ENCODE data around the gene SGSM2.
A peak's percentile ranks its signal among the peaks of the same experiment; 100 is the strongest.

The SGSM2 gene

GRCh38 chr17:2405247-2405926 lies 68.1 kb downstream of the SGSM2 start:
- peak in 6 of 11 experiments; percentile 52 to 91 (median 72); a peak in 8 of 22 replicates for TF ChIP-seq Cebpa-rat (IDR thresholded peaks at IDR 0.05)
- H3K9me3 ChIP-seq (replicated peaks in 1 of 11) = no peaks in the 10 kb centered on the region
- no peaks in the 10 kb centered on the region for H3K27me3 ChIP-seq
- peak overlapping the region in 9 of 10 experiments; percentile 4 to 55 (median 41); a peak in 12 of 20 replicates for H3K4me3 ChIP-seq
- peak overlapping the region; percentile 78 to 98 (median 94) for H3K4me2 ChIP-seq
- H3K9ac ChIP-seq = peak overlapping the region; percentile 3 to 99 (median 73); a peak in 20 of 22 replicates
- peaks cover 54 to 60% (median 58%) of the 10 kb centered on the region in 10 experiments for H3K4me1 ChIP-seq
- H4K20me1 ChIP-seq = peaks cover 0 to 3% (median 0%) of the 10 kb centered on the region in 11 experiments; a peak in 4 of 22 replicates
- H3K36me3 ChIP-seq = peaks cover 0 to 14% (median 0%) of the 10 kb centered on the region in 11 experiments; a peak in 8 of 22 replicates
- peak overlapping the region; percentile 23 to 98 (median 86); a peak in 21 of 22 replicates for H3K27ac ChIP-seq

GRCh38 chr17:2406271-2406902 lies 69.1 kb downstream of the SGSM2 start:
- Histone ChIP-seq H3K27me3 (no peaks in the 10 kb centered on the region), H3K4me3 (peak overlapping the region in 7 of 10 experiments; percentile 8 to 55 (median 36); a peak in 9 of 20 replicates), H4K20me1 (no peaks in the 10 kb centered on the region), H3K4me2 (peak overlapping the region; percentile 78 to 98 (median 94)), H3K27ac (peak overlapping the region; percentile 23 to 98 (median 86); a peak in 21 of 22 replicates), H3K9me3 (replicated peaks in 1 of 11) (no peaks in the 10 kb centered on the region), H3K9ac (peak overlapping the region; percentile 26 to 99 (median 73); a peak in 20 of 22 replicates), H3K36me3 (peaks cover 0 to 18% (median 8%) of the 10 kb centered on the region in 11 experiments; a peak in 11 of 22 replicates), H3K4me1 (peaks cover 54 to 60% (median 58%) of the 10 kb centered on the region in 10 experiments)
- no peak for TF ChIP-seq Cebpa-rat (IDR thresholded peaks at IDR 0.05)

GRCh38 chr17:2406903-2407790 lies 69.8 kb downstream of the SGSM2 start:
- 0 out of 20 replicates have a peak overlapping the region, but pooled peaks of 1 of the 10 experiments have one; percentile 8 for H3K4me3 ChIP-seq
- peaks cover 54 to 59% (median 58%) of the 10 kb centered on the region in 10 experiments for H3K4me1 ChIP-seq
- no peaks in the 10 kb centered on the region for H3K27me3 ChIP-seq
- H3K36me3 ChIP-seq = peaks cover 0 to 25% (median 9%) of the 10 kb centered on the region in 11 experiments; a peak in 12 of 22 replicates
- H3K9me3 ChIP-seq (replicated peaks in 1 of 11) = no peaks in the 10 kb centered on the region
- H3K27ac ChIP-seq = peak overlapping the region; percentile 7 to 98 (median 86); a peak in 21 of 22 replicates
- peak overlapping the region; percentile 78 to 98 (median 94) for H3K4me2 ChIP-seq
- no peak for TF ChIP-seq Cebpa-rat (IDR thresholded peaks at IDR 0.05)
- peak overlapping the region; percentile 30 to 99 (median 73); a peak in 19 of 22 replicates for H3K9ac ChIP-seq
- H4K20me1 ChIP-seq = no peaks in the 10 kb centered on the region

GRCh38 chr17:2410951-2411350 lies 73.7 kb downstream of the SGSM2 start:
- Histone ChIP-seq H3K9ac (no peak overlapping the region), H3K4me2 (no peak overlapping the region), H3K27ac (peak overlapping the region in 3 of 11 experiments; percentile 13 to 27 (median 22); a peak in 4 of 22 replicates), H3K27me3 (no peaks in the 10 kb centered on the region), H3K36me3 (peaks cover 9 to 53% (median 27%) of the 10 kb centered on the region in 11 experiments; a peak in 21 of 22 replicates), H3K4me1 (peaks cover 20 to 51% (median 23%) of the 10 kb centered on the region in 10 experiments), H3K9me3 (replicated peaks in 1 of 11) (no peaks in the 10 kb centered on the region), H4K20me1 (no peaks in the 10 kb centered on the region), H3K4me3 (no peak overlapping the region)
- TF ChIP-seq Cebpa-rat (IDR thresholded peaks at IDR 0.05) = no peak

GRCh38 chr17:2412561-2413021 lies 75.3 kb downstream of the SGSM2 start:
- H3K4me3 ChIP-seq = no peak overlapping the region
- H3K4me1 ChIP-seq = peaks cover 4 to 47% (median 9%) of the 10 kb centered on the region in 10 experiments; a peak in 19 of 20 replicates
- H3K9me3 ChIP-seq (replicated peaks in 1 of 11) = no peaks in the 10 kb centered on the region
- H4K20me1 ChIP-seq = peaks cover 0 to 14% (median 5%) of the 10 kb centered on the region in 11 experiments; a peak in 8 of 22 replicates
- H3K27me3 ChIP-seq = no peaks in the 10 kb centered on the region
- peak overlapping the region in 8 of 11 experiments; percentile 6 to 64 (median 34); a peak in 6 of 22 replicates for H3K9ac ChIP-seq
- peaks cover 9 to 64% (median 31%) of the 10 kb centered on the region in 11 experiments for H3K36me3 ChIP-seq
- peak overlapping the region in 3 of 11 experiments; percentile 2 to 42 (median 12); a peak in 3 of 22 replicates for H3K4me2 ChIP-seq
- peak overlapping the region in 7 of 11 experiments; percentile 16 to 51 (median 44); a peak in 12 of 22 replicates for H3K27ac ChIP-seq
- no peak for TF ChIP-seq Cebpa-rat (IDR thresholded peaks at IDR 0.05)

GRCh38 chr17:2414446-2415064 lies 77.3 kb downstream of the SGSM2 start:
- H3K27me3 ChIP-seq = no peaks in the 10 kb centered on the region
- peak overlapping the region in 5 of 11 experiments; percentile 3 to 53 (median 32); a peak in 4 of 22 replicates for H3K9ac ChIP-seq
- peak overlapping the region in 2 of 11 experiments; percentile 23 to 38; a peak in 5 of 22 replicates for H3K4me2 ChIP-seq
- peaks cover 21 to 82% (median 50%) of the 10 kb centered on the region in 11 experiments for H3K36me3 ChIP-seq
- peaks cover 0 to 23% (median 6%) of the 10 kb centered on the region in 11 experiments; a peak in 9 of 22 replicates for H4K20me1 ChIP-seq
- H3K4me1 ChIP-seq = peaks cover 0 to 43% (median 5%) of the 10 kb centered on the region in 10 experiments; a peak in 13 of 20 replicates
- peak overlapping the region in 2 of 11 experiments; percentile 7 to 23; a peak in 2 of 22 replicates for H3K27ac ChIP-seq
- TF ChIP-seq Cebpa-rat (IDR thresholded peaks at IDR 0.05) = no peak
- H3K9me3 ChIP-seq (replicated peaks in 1 of 11) = no peaks in the 10 kb centered on the region
- no peak overlapping the region for H3K4me3 ChIP-seq

GRCh38 chr17:2415081-2415480 lies 77.8 kb downstream of the SGSM2 start:
- no peak overlapping the region for H3K4me3 ChIP-seq
- H3K9ac ChIP-seq = peak overlapping the region in 4 of 11 experiments; percentile 3 to 53 (median 33); a peak in 3 of 22 replicates
- H3K36me3 ChIP-seq = peaks cover 27 to 88% (median 55%) of the 10 kb centered on the region in 11 experiments
- no peak for TF ChIP-seq Cebpa-rat (IDR thresholded peaks at IDR 0.05)
- peak overlapping the region in 2 of 11 experiments; percentile 23 to 38; a peak in 2 of 22 replicates for H3K4me2 ChIP-seq
- peaks cover 0 to 43% (median 5%) of the 10 kb centered on the region in 10 experiments; a peak in 13 of 20 replicates for H3K4me1 ChIP-seq
- H3K9me3 ChIP-seq (replicated peaks in 1 of 11) = no peaks in the 10 kb centered on the region
- peak overlapping the region in 2 of 11 experiments; percentile 7 to 55; a peak in 1 of 22 replicates for H3K27ac ChIP-seq
- no peaks in the 10 kb centered on the region for H3K27me3 ChIP-seq
- peaks cover 0 to 23% (median 6%) of the 10 kb centered on the region in 11 experiments; a peak in 9 of 22 replicates for H4K20me1 ChIP-seq
